ENCODE data around the gene SPO11.

DNA sequence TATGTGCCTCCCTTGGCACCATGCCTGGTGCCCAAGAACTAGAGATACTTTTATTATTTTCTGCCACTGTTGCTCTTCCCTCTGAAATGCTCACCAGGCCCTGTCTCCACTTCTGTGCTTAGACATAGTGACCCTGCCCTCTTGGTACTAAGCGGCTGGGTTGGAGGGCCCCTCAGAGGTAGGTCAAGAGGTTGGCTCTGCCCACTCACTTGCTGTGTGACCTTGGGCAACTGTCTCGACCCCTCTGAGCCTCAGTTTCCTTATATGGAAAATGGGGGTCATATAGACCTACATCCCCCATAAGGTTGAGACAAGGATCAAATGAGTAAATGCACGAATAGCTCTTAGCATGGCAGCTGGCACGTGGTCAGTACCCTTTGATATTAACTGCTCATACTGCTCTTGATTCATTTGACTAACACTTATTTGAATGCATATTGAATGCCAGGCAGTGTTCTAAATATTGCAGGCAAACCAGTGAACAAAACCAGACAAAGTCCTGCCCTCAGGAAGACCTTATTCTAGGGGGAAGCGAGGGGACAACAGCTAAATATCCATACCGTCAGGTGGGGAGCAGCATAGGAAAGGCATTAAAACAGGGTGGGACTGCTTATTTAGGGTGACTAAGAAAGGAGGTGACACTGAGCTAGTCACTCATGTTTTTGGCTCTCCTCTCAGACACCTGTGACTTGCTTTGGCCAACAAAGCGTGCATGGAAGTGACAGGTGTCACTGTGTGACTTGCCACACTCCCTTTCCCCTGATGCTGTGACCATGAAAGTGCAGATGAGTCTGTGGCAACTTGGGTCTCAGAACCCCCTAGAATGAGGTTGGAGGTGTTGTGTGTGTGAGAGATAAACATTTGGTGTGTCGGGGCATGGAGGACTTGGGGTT, 14.3 kb upstream of the SPO11 start:
- no peak for TF ChIP-seq EZH2 (IDR thresholded peaks at IDR 0.05; ENCODE audit: insufficient read depth, poor library complexity, severe bottlenecking)
- no peak for TF ChIP-seq EZH2phosphoT487 (IDR thresholded peaks at IDR 0.05; ENCODE audit: insufficient read depth, low read depth)
